ENCODE measurements around the gene TUBB2B.

Gene TUBB2B

DNA sequence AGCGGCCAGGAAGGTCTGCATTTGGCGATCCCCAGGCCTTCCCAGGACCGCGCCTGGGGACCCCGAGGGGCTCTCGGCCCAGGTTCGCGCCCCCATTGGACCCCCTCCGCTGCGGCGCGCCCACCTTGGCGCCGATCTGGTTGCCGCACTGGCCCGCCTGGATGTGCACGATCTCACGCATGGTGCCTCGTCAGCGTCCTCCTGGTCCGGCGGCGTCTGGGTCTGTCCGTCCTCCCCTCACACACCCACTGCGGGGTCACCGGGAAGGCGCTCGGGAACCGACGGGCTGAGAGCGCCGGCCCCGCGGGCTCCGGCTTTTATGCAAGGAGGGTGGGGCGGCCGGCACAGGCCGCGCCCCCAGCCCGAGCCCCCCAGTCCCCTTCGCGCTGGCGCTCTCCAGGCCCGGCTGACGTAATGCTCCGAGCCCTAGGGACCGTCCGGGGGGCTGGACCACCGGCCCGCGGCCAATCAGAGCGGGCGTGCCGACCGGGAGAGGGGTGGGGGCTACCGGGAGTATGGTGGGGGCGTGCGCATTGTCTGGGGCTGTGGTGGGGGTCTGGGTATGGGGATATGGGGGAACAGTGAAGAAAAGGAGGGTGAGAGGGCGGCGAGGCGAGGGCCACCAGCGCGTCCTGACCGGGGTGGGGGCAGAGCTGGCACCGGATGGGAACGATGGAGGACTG lies at the start of gene TUBB2B:
TUBB2B (minus strand) TSS at position 291 of the 683 bp plus-strand sequence; CDS start at position 181, 110 bp downstream.
- no peak for DNase-seq

DNA sequence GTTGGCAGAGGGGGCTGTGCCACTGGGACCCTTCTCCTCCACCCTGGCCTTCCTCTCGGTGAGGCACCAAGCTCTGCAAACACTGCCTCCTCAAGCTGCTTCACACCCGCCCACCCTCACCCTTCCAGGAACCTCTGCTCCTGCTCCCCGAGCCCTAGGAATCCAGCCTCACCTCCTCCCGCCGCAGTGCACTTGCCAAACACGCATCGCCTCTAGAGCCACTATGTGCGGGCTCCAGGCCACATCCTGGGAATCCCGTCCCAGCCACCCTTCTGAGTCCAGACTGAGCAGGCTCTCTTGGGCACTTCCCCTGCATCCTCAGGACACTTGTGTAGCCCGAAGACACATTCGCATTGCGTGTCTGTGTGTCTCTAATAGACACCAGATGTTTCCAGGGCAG lies 49.8 kb upstream of the TUBB2B start:
- DNase-seq, result no peak

DNA sequence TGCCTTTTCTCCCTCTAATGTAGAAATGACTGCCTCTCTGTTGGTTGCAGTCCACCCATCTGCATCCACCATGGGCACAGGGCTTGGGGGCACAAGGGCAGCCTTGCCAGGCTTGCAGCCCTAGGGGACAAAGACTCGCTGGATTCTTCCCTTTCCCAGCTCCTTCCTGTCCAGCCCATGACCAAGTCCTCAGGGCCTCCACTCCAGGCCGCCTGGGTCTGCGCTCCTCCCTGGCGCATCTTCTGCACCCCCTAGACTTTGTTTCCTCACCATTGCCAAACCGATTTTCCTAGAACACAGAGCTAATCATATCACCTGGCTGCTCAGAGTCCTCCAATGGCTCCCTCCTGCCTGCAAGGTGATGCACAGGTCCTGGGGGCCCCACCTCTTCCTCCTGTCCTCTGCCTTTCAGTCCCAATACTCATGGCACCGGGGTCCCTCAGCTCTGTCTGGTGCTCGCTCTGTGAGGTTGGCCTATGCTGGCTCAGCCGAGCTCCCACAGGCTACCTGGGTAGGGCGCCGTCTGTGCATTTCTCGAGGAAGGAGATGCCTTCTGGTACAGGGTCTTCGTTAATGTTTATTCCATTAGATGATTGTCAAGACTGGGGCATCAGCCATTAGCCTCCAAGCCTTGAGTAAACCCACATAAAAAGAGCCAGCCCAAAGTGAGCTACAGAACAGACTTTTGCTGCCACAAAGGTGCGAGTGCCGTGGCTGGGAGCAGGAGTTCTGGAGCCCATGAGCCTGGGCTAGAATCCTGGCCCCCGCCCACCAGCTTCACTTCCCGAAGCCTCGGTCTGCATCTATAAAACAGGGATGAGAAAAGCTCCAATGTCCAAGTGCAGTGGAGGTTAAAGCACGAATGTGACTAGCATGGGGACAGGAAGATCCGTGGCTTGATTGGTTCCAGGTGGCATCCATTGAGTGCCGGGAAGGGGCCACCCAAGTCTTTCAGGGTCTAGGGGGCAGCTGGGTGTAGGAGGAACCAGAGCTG lies 49.0 kb upstream of the TUBB2B start:
- DNase-seq, result no peak

DNA sequence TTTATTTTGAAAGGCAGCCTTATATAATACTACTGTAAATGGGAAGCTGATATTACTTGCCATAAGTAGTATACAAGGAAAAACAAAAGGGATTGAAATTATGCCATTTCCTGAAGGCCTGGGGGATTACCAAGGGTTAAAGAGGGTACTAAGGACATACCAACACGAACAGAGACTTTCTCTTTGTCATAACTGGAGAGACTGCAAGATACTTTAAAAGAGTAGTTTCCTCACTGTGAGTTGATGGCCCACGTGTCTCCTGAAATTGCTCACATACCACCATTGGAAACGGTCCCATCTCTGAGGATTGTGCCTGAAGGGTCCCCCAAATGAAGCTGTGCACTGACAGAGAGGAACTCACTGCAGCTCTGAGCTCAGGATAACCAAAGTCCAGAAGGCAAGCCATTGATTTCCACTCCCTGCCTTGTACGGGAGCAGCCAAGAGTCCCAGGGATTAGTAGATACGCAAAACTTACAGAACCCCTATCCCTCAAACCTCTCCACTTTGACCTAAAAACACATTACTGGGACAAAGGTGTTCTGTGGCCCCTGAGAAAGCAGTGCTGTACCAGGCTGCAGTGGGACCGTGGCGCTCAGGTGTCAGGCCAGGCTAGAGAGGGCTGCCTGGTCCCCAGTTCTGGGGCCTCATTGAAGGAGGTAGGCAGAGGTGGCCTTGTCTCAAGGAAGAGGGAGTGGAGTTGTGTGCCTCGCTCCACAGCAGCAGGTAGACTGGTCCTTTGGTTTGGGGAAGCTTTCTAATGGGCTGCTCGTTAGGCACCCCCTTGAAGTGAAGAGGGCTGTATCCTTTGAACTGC lies 46.5 kb upstream of the TUBB2B start:
- DNase-seq, result no peak

DNA sequence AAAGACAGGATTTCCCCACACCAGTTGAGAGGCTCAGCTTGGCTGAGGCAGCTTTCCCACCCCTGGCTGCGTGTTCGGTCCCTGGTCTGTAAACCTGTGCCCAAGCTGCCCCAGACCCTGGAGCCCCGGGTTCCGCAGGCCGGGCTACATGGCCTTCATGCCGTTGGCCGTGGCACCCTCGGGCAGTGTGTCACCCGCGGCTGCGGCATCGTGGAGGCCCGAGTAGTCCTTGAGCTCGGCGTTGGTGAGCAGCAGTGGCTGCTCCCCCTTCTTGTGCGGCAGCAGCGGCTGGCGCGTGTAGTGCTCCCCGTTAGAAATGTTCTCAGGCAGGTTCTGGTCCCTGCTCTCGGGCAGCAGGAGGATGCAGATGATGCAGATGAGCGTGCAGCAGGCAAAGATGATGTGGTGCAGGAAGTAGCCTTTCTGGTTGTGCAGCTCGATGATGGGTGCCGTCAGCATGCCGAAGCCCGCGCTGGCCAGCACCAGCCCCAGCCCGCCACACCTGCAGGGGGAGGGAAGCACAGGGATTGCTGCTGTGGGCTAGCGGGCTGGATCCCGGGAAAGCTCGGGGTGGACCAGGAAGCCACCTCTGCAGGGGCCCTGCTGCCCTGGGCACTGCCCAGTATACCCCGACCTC lies 45.6 kb upstream of the TUBB2B start:
- no peak for DNase-seq

DNA sequence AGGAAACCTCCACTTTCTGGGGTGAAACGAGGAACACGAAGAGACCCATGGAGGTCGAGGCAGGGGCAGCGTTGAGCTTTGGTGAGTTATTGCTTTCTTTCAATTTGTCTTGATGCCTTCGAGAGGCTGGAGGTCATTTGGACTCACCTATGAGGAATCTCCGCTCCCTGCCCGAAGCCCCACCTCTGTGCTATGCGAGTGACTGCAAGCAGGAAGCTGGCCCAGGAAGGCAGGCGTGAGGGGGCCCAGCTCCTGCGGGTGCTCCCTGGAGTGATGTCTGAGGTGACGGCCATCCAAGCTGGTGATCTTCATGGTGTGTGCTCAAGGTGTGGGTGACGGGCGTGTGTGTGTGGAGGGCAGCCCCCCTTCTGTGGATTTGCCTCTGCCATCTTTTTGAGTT lies 44.3 kb upstream of the TUBB2B start:
- no peak for DNase-seq

DNA sequence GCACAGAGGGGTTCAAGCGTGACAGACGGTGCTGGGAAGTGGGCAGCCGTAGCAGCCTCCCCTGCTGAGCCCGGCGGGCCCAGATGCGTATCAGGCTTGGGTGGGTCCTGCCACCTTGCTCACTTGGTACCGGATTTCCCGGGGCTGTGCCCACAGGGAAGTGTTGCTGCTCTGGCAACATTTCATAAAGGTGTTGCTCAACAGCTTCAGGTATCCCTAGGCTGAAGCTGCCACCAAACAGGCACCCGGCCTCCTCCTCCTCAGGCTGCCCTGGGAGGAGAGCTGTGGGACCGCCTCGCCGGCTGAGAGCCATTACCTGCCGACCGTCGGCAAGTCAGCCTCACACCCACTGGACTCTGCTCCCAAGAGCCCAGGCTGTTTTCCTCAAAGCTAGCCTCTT lies 42.8 kb upstream of the TUBB2B start:
- no peak for DNase-seq

DNA sequence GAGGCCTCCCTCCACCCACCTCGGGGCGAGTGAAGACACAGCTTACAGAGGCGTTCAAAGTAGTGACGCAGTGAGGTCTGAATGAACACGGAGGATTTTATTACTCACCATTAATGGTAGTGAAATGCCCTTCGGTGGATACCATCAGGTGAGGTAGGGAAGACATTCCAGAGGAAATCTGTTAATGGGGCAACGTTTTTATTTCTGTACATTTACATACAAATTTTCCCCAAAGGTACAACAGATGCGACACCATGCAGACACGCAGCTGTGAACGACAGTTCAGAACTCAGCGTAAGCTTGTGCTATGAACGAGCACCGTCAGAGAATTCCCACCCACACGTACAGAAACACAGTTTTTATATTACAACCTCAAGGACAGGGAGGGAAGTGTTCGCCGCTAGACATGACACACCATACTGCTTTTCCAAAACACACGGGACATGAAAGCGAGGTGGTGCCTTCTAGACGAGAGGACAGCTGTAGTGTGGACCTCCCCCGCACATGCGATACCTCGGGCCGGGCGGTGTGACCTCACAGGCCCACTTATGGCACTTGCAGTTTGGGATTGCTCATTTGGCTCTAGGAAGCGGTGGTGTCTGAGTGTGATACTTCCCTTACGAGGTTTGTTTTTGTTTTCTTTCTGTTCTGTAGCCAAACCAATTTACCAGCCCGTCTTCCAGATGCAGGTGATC lies 42.0 kb upstream of the TUBB2B start:
- DNase-seq, result no peak

DNA sequence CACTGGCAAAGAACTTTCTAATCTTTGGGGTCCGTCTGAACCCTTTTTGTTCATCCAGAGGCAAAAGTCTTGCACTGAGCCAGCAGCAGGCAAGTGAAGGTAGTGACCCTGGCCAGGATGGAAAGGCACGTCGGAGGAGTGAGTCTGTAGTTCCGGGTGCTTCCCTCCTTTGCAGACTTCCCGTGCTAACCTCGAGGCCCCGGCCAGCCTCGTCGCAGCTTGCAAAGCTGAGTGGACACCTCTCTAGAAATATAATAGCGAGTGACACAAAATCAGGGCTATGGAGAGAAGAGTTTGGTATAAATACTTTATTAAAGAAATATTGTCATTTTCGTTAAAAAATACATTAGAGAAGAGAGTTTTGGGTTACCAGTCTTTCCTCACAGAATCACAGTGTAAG lies 41.2 kb upstream of the TUBB2B start:
- DNase-seq, result no peak

DNA sequence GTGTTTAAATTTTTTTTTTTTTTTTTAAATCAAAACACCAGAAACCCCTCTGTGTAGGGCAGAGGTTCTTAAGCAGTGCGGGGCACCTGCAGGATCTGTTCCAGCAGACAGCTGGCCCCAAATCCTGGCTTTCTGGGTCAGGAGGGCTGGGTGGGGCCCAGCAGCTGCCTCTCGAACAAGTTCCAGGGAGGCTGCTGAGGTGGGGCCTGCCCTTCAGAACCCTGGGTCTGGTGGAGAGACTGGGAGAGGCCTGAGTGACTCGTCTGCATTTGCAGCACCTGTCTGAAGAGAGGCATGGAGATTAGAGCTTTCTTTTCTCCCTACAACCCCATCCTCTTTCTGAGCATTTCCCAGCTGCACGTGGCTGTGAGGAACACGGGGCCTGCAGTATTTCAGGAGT lies 39.7 kb upstream of the TUBB2B start:
- no peak for DNase-seq

DNA sequence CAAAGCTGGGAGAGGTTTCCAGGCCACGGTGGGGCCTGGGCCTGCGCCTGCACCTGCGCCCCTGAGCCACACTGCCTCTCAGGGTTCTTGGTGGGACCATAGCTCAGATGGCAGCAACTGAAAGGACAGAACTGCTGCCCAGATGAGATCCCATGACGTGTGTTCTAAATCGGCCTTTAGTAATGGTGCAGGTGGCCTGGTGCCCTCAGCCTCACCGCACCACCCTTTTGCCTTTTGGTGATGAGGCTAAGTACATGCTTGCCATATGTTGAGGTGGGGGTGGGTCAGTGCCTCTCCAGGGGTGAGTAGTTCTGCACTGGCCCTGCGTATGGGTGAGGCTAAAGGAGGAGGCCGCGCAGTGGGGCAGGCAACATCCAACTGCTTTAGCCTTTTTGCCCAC lies 38.7 kb upstream of the TUBB2B start:
- DNase-seq, result no peak

DNA sequence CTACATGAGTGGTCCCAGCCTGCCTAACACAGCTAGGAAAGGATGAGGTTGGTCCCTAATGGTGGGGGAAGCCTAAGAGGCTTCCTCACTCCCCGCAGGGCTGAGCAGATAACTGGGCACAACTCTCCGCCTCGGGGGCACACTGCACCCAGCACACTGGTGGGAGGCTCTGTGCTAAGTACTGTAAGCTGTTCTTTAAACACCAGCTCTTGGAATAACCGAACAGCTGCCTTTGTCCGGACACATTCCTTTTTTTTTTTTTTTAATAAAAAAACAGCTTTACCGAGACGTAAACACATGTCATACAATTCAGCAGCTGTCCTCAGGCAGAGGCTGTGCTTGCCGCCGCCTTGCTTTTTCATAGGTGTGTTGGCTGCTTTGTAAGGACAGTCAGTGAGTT lies 38.2 kb upstream of the TUBB2B start:
- DNase-seq, result no peak

DNA sequence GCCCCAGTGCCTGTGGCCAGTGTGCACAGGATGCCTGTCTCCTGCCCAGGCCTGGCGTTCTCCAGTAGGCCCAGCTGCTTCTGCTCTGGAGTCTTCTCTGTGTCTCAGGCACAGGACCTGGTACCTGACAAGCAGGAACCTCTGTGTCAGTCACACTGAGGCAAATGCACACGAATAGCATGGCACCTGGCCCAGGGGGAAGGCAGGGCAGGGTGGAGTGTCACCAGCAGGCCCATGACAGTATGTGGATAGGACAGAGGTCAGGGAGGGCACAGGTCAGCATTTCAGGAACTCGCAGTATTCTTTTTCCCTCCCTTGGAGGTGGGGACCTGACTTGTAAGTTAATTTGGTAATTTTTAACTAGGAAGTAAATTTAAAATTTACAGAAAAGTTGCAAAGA lies 36.9 kb upstream of the TUBB2B start:
- no peak for DNase-seq

DNA sequence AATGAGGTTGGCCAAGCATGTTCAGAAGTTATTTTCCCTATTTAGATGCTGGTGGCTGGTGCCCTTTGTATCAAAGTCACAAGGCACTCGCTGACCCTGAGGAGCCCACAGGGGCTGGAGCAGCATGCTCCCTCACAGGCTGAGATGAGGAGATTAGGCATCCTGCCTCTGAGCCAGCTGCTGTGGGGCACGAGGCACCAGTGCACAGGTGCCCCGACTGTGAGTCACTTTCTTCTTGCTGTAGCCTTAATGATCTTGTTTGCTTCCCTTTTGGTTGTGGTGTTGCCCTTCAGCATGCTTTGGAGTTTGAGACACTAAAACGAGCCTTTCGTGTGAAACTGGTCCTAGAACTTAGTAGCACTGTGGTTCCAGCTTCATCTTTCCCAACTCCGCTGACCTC lies 35.6 kb upstream of the TUBB2B start:
- no peak for DNase-seq

DNA sequence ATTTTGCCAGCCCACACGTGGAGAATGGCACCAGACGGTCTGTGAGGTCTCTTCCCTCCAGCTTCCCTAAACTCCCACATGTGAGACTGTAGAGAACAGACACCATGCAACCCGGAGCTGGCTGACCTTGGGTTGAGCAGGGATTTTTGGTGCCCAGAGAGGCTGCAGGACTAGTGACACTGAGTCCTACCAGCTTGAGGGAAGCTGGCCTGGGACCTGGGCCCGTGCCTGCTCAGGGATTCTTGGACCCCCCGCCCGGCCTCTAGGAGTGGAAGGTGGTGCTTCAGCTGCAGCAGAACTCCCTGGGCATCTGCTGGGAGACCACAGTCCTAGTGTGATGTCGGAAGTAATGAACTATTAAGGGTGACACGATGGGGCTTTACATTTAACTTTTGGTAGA lies 34.5 kb upstream of the TUBB2B start:
- no peak for DNase-seq

DNA sequence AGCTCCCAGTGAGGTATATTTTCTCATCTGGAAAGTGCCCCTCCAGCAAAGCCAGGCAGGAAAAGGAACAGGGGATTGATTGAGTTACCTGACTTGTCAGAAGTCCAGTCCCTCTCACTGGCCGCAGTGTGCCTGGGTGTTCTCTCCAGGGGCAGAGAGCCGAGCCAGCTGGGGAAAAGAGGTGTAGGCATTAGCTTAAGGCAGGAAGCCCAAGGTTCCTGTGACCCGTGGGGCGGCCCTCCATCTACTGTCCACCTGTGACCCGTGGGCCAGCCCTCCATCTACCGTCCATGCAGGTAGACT lies 34.0 kb upstream of the TUBB2B start:
- DNase-seq, result no peak

DNA sequence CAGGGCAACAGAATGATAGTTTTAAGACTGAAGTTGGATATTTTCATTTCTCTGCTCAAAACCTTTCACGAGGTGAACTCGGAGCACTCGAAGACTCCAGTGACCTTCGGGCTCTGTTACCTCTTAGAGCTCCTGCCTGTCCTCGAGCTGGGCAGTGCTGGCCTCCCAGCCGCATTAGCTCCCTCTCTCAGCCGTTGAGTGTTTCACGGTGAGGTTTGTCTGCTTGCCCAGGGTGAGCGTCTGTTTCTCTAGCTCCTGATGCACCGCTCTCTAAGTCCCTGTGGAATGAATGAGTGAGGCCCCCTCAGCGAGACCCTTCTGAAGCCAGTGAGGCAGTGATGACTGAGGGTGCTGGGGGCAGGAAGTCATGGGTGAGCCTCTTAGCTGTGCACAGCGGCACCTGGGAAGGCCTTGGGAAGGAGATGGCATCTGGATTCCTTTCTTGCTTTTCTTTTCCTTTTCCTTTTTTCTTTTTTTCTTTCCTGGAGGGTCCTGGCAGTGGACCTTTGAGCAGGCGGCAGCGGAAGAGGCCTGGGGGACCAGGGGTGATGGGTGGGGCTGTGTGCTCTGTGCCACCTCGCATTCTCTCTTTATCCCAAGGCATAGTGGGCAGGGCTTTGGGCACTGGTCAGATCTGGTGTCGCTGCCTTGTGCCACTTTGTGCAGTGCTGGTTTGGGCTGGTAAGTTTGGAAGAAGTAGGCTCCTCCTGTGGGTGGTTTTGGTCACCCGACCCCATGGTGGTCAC lies 33.5 kb upstream of the TUBB2B start:
- DNase-seq, result no peak

DNA sequence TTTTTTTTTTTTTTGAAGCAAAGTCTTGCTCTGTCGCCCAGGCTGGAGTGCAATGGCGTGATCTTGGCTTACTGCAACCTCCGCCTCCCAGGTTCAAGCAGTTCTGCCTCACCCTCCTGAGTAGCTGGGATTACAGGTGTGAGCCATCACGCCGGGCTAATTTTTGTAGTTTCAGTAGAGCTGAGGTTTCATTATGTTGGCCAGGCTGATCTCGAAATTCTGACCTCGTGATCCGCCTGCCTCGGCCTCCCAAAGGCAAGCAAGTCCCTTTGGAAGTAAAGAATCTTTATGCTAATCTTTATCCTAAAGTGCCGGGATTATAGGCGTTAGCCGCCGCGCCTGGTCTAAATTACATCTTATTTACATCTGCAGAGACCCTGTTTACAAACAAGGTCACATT lies 32.8 kb upstream of the TUBB2B start:
- no peak for DNase-seq

DNA sequence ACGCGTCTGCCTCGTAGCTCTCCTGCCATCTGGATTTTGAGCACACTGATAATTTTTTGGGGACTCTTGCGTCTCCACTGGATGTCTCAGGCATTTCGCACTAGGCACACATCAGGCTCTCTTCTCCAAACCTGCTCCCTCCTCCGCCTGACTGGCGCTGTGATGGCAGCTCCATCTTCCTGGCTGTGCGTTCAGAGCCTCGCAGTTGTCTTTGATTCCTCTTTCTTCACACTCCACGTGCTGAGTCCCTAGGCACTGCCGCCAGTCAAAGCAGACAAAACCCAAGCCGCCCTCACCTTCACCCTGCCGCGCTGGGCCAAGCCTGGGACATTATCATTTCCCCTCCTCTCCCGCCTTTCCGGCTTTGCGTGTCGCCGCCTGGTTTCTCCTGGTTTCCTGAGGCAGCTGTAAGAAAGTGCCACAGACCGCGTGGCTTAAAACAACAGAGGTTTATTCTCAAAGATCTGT lies 32.1 kb upstream of the TUBB2B start:
- DNase-seq, result no peak

DNA sequence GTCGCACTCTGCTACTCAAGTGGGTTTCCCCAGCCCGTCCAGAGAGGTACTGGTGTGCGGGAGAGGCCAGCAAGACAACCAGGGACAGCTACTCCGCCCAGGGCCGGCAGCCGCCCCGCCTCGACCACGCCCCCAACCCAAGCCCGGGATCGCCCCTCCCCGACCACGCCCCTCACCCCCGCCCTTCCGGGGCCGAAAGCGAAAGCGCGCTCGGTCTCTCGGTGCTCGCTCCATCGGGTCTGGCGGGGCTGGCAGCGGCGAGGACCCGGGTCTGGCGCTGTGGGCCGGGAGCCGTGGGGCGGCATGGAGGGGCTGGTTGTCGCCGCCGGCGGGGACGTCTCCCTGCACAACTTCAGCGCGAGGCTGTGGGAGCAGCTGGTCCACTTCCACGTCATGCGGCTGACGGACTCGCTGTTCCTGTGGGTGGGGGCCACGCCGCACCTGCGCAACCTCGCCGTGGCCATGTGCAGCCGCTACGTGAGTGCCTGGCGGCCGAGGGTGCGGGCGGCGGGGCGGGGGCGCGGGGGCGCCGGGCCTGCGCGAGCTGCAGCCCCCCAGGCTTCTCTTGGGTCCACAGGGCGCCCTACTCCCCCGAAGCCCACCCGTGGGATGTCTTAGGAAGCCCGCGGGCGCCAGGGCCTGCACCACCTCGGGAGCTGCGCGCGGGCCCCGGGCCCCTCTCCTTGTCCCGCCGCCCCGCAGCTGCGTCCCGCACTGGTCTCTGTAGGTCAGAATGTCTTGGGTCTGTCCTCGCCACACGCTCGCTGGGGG lies 31.5 kb upstream of the TUBB2B start, which contains the start of gene PSMG4:
PSMG4 (plus strand) TSS at position 228 of the 771 bp plus-strand sequence; CDS start at position 304, 76 bp downstream.
- DNase-seq, result peak; percentile 86 to 95 (median 91)

DNA sequence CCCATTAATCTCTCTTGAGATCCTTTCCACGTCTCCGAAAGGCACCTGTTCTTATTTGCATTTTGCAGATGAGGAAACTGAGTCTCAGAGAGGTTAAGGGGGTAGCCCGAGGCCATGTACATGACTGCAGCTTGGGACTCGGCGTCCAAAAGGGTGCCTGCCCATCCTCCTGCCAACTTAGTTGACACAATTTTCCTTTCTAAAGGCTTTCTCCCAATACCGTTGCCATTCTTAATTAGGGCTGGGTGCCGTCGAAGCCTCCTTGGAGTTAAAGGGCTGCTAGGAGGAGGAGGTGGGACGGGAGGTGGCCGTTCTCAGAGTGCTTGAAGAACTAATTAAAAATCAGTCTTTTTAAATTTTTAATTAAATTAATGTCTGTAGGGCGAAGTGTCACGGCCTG lies 30.7 kb upstream of the TUBB2B start:
- no peak for DNase-seq
